Neural progenitor cell (in vitro differentiated cells): ENCODE results near the gene TLN1. TPM values are rescaled to one million over a fixed set of nuclear protein-coding genes. Genes with fewer than 3 reads are reported as not detected.

Source experiments
- DNase-seq: peaks from one replicate; pipeline ENCODE4 v3.0.0-alpha.2; 2016; ENCODE audit warnings: low spot score
- H2AFZ ChIP-seq: fragments of 200-600 bp; sonication (generic); replicated peaks from 2 replicates; pipeline ENCODE4 v1.6.1; 2016; ENCODE audit warnings: antibody characterized with exemption
- H3F3A ChIP-seq: fragments of 200-600 bp; sonication (generic); 2 replicates; pipeline ENCODE4 v1.6.1; 2016; ENCODE audit warnings: antibody characterized with exemption, low read depth
- H3K27ac ChIP-seq: fragments of 200-600 bp; sonication (generic); 2 replicates; pipeline ENCODE4 v1.5.1; 2016; ENCODE audit warnings: mild to moderate bottlenecking
- H3K27me3 ChIP-seq: fragments of 200-600 bp; sonication (generic); 2 replicates; pipeline ENCODE4 v1.6.1; 2016; ENCODE audit warnings: mild to moderate bottlenecking, moderate library complexity
- H3K36me3 ChIP-seq: fragments of 200-600 bp; sonication (generic); 2 replicates; pipeline ENCODE4 v1.5.1; 2016
- H3K4me1 ChIP-seq: fragments of 200-600 bp; sonication (generic); 2 replicates; pipeline ENCODE4 v1.6.1; 2016; ENCODE audit warnings: mixed run types
- H3K4me2 ChIP-seq: fragments of 200-600 bp; sonication (generic); 2 replicates; pipeline ENCODE4 v1.6.1; 2016
- H3K4me3 ChIP-seq: fragments of 200-600 bp; sonication (generic); 2 replicates; pipeline ENCODE4 v1.5.1; 2016
- H3K79me2 ChIP-seq: fragments of 200-600 bp; sonication (generic); 2 replicates; pipeline ENCODE4 v1.6.1; 2016; ENCODE audit warnings: low read depth
- H3K9ac ChIP-seq: fragments of 200-600 bp; sonication (generic); 2 replicates; pipeline ENCODE4 v1.6.1; 2016
- H3K9me3 ChIP-seq: fragments of 200-600 bp; sonication (generic); 2 replicates; pipeline ENCODE4 v1.5.1; 2016; ENCODE audit warnings: low read depth
- H4K20me1 ChIP-seq: fragments of 200-600 bp; sonication (generic); 2 replicates; pipeline ENCODE4 v1.6.1; 2016; ENCODE audit warnings: low read depth
- H3K27ac Mint-ChIP-seq: 3 replicates; pipeline ENCODE4 v1.8.0; 2021; ENCODE audit warnings: mixed read lengths
- H3K27me3 Mint-ChIP-seq: 2 replicates; pipeline ENCODE4 v1.8.0; 2022; ENCODE audit warnings: low read depth, mild to moderate bottlenecking, inconsistent platforms, moderate library complexity, mixed read lengths; ENCODE audit not compliant: insufficient read depth
- H3K36me3 Mint-ChIP-seq: 3 replicates; pipeline ENCODE4 v1.8.0; 2021; ENCODE audit warnings: mixed read lengths
- H3K4me1 Mint-ChIP-seq: 3 replicates; pipeline ENCODE4 v1.8.0; 2021; ENCODE audit warnings: mixed read lengths
- H3K4me3 Mint-ChIP-seq: 3 replicates; pipeline ENCODE4 v1.8.0; 2021; ENCODE audit warnings: mild to moderate bottlenecking, moderate library complexity, mixed read lengths
- H3K9me3 Mint-ChIP-seq: 3 replicates; pipeline ENCODE4 v1.8.0; 2020; ENCODE audit warnings: mixed read lengths
- CTCF ChIP-seq: fragments of 200-600 bp; sonication (generic); IDR thresholded peaks from 2 replicates; pipeline ENCODE4 v1.5.1; 2017; ENCODE audit warnings: antibody characterized with exemption, mild to moderate bottlenecking
- EZH2 ChIP-seq: fragments of 200-600 bp; sonication (generic); IDR thresholded peaks from 2 replicates; pipeline ENCODE4 v1.6.1; 2017; ENCODE audit warnings: antibody characterized with exemption, mild to moderate bottlenecking, moderate library complexity
- EZH2phosphoT487 ChIP-seq: fragments of 200-600 bp; sonication (generic); IDR thresholded peaks from 2 replicates; pipeline ENCODE4 v1.6.1; 2017; ENCODE audit warnings: antibody characterized with exemption
- total RNA-seq: library from RNA; depleted of rRNA; stranded (reverse); fragments of >200 nt; gene quantifications from 2 replicates; pipeline ENCODE4 v1.2.3, GENCODE V29; 2015; ENCODE audit warnings: low replicate concordance

The TLN1 gene
- total RNA-seq, 1 donor from 2014 or later, result 36.7 TPM

- peaks cover 21% of the 10 kb centered on the region for H3K79me2 ChIP-seq
- peaks cover 2% of the 10 kb centered on the region for H4K20me1 ChIP-seq
- peaks cover 21% of the 10 kb centered on the region for H3K36me3 Mint-ChIP-seq
- H3K27ac ChIP-seq, result no peak within 1 kb of the TSS
- TF ChIP-seq EZH2phosphoT487 (no peak), CTCF (peak; percentile 53), EZH2 (no peak)
- H3K9me3 ChIP-seq, result no peaks in the 10 kb centered on the region
- peak within 1 kb of the TSS; percentile 78 for H3K4me3 ChIP-seq
- no peak within 1 kb of the TSS for H3K27ac Mint-ChIP-seq
- H3K4me1 Mint-ChIP-seq, result peaks cover 39% of the 10 kb centered on the region
- peak within 1 kb of the TSS; percentile 38 for H2AFZ ChIP-seq
- peak within 1 kb of the TSS; percentile 85 for H3K4me3 Mint-ChIP-seq
- no peaks in the 10 kb centered on the region for H3K36me3 ChIP-seq
- peaks cover 14% of the 10 kb centered on the region for H3K4me1 ChIP-seq
- H3K4me2 ChIP-seq, result peak within 1 kb of the TSS; percentile 100
- peak within 1 kb of the TSS; percentile 43 for H3K9ac ChIP-seq
- no peaks in the 10 kb centered on the region for H3K9me3 Mint-ChIP-seq
- H3K27me3 ChIP-seq, result no peaks in the 10 kb centered on the region
- H3K27me3 Mint-ChIP-seq, result peaks cover 7% of the 10 kb centered on the region
- peaks cover 22% of the 10 kb centered on the region for H3F3A ChIP-seq
- DNase-seq, result peak; percentile 94
Observed at GRCh38 chr9:35664531-35665470, 67.2 kb downstream of the TLN1 start, which contains the start of gene ARHGEF39. TSS of gene ARHGEF39 (minus strand) at chr9:35665195. CDS start at chr9:35665169, 26 bp downstream.

- H3K4me3 Mint-ChIP-seq, result peak overlapping the region; percentile 14
- Histone ChIP-seq H3K27ac (no peak overlapping the region), H3K9me3 (no peaks in the 10 kb centered on the region), H3K4me2 (no peak overlapping the region), H3K27me3 (no peaks in the 10 kb centered on the region), H3K79me2 (peaks cover 28% of the 10 kb centered on the region), H3F3A (peaks cover 42% of the 10 kb centered on the region), H3K4me1 (peaks cover 14% of the 10 kb centered on the region), H4K20me1 (peaks cover 10% of the 10 kb centered on the region), H3K36me3 (no peaks in the 10 kb centered on the region), H3K4me3 (no peak overlapping the region), H2AFZ (no peak overlapping the region), H3K9ac (no peak overlapping the region)
- no peak for DNase-seq
- TF ChIP-seq CTCF, result no peak
- TF ChIP-seq EZH2phosphoT487, result no peak
- no peak for TF ChIP-seq EZH2
- no peak overlapping the region for H3K27ac Mint-ChIP-seq
- H3K9me3 Mint-ChIP-seq, result peaks cover 3% of the 10 kb centered on the region
- H3K27me3 Mint-ChIP-seq, result peaks cover 16% of the 10 kb centered on the region
- H3K4me1 Mint-ChIP-seq, result peaks cover 54% of the 10 kb centered on the region
- peaks cover 29% of the 10 kb centered on the region for H3K36me3 Mint-ChIP-seq
Observed at GRCh38 chr9:35662437-35662836, 69.6 kb downstream of the TLN1 start.

GRCh38 chr9:35661756-35662350 lies 70.1 kb downstream of the TLN1 start:
- Histone ChIP-seq H3K4me2 (no peak overlapping the region), H3K36me3 (no peaks in the 10 kb centered on the region), H3K9me3 (no peaks in the 10 kb centered on the region), H3K27me3 (peaks cover 4% of the 10 kb centered on the region), H3F3A (peaks cover 48% of the 10 kb centered on the region), H3K79me2 (peaks cover 28% of the 10 kb centered on the region), H3K27ac (no peak overlapping the region), H4K20me1 (peaks cover 10% of the 10 kb centered on the region), H2AFZ (no peak overlapping the region), H3K4me1 (peaks cover 14% of the 10 kb centered on the region), H3K9ac (no peak overlapping the region), H3K4me3 (no peak overlapping the region)
- Mint-ChIP-seq H3K9me3 (peaks cover 3% of the 10 kb centered on the region), H3K4me3 (peak overlapping the region; percentile 46), H3K27ac (no peak overlapping the region), H3K36me3 (peaks cover 29% of the 10 kb centered on the region), H3K4me1 (peaks cover 59% of the 10 kb centered on the region), H3K27me3 (peaks cover 20% of the 10 kb centered on the region)
- TF ChIP-seq CTCF (no peak), EZH2phosphoT487 (no peak), EZH2 (no peak)
- DNase-seq, result no peak
